ENCODE results near the gene ARMH3.

GRCh38 chr10:101835362-101835761, 220.6 kb downstream of the ARMH3 start:
- no peak for TF ChIP-seq CTCF (IDR thresholded peaks at IDR 0.05)
- no peak for TF ChIP-seq POLR2A (IDR thresholded peaks at IDR 0.05)

All from body of pancreas (tissue), 4 donors.